Measurements from ENCODE around the gene AP1AR. TPM values are rescaled to one million over a fixed set of nuclear protein-coding genes. Genes with fewer than 3 reads are reported as not detected.

Gene AP1AR
- total and polyA plus RNA-seq, 2 of the 8 experiments (the other 6 are each of a cell fraction or from before 2014, with no cell fraction given) = 5.3 to 27.7 TPM

GRCh38 chr4:112199041-112199440 lies 32.5 kb upstream of the AP1AR start (continued):
- TF ChIP-seq KDM4A (IDR thresholded peaks at IDR 0.05; ENCODE audit: low read depth, low read length, severe bottlenecking) (no peak), JUND (IDR thresholded peaks at IDR 0.05; ENCODE audit: low read length) (no peak), RBBP5 (IDR thresholded peaks at IDR 0.05; ENCODE audit: borderline replicate concordance, low read depth, low read length) (no peak)
